Heart left ventricle (tissue), 16 donors: ENCODE results near the gene ANKRD53. TPM values are rescaled to one million over a fixed set of nuclear protein-coding genes. Genes with fewer than 3 reads are reported as not detected.

Source experiments
- ATAC-seq, 4 donors: fragments of 200-7000 bp; cut with Tn5 transposase; one replicate each; pipeline ENCODE4 v1.9.1; 2020 to 2022; ENCODE audit warnings: moderate library complexity in 4 of 4, mild to moderate bottlenecking in 3 of 4, moderate number of reproducible peaks in 1 of 4
- DNase-seq, 5 donors: peaks; one replicate each; pipeline ENCODE4 v3.0.0-alpha.2; 2020
- H3K27ac ChIP-seq, 12 donors: fragments of 200-600 bp; sonication (generic) in 4 of 12; one replicate each; pipeline versions ENCODE4 v1.5.0 to v1.8.0; 2016 to 2022; ENCODE audit warnings: mild to moderate bottlenecking in 2 of 12
- H3K27me3 ChIP-seq, 9 donors: fragments of 200-600 bp; sonication (generic) in 2 of 9; one replicate each; pipeline versions ENCODE4 v1.5.1 to v1.8.0; 2016 to 2022; ENCODE audit warnings: mild to moderate bottlenecking in 3 of 9
- H3K36me3 ChIP-seq, 9 donors: fragments of 200-600 bp; sonication (generic) in 2 of 9; one replicate each; pipeline versions ENCODE4 v1.5.0 to v1.8.0; 2018 to 2022; ENCODE audit warnings: mild to moderate bottlenecking in 2 of 9
- H3K4me1 ChIP-seq, 12 donors: fragments of 200-600 bp; sonication (generic) in 4 of 12; one replicate each; pipeline versions ENCODE4 v1.5.0 to v1.8.0; 2016 to 2022; ENCODE audit warnings: mild to moderate bottlenecking in 3 of 12
- H3K4me3 ChIP-seq, 12 donors: fragments of 200-600 bp; sonication (generic) in 4 of 12; one replicate each; pipeline versions ENCODE4 v1.5.0 to v1.8.0; 2017 to 2022; ENCODE audit warnings: mild to moderate bottlenecking in 9 of 12, moderate library complexity in 4 of 12
- H3K9me3 ChIP-seq, 12 donors: fragments of 200-600 bp; sonication (generic) in 4 of 12; one replicate each; pipeline versions ENCODE4 v1.5.0 to v1.8.0; 2016 to 2022; ENCODE audit warnings: mild to moderate bottlenecking in 1 of 12
- CTCF ChIP-seq, 12 donors: fragments of 200-600 bp; sonication (generic) in 4 of 12; IDR thresholded peaks; one replicate each; pipeline versions ENCODE4 v1.5.0 to v1.8.0; 2018 to 2022; ENCODE audit warnings: antibody characterized with exemption in 12 of 12, mild to moderate bottlenecking in 5 of 12
- POLR2A ChIP-seq, 2 donors: fragments of 450-650 bp; IDR thresholded peaks; one replicate each; pipeline ENCODE4 v1.6.1; 2017; ENCODE audit warnings: antibody characterized with exemption in 2 of 2, mild to moderate bottlenecking in 2 of 2, moderate library complexity in 2 of 2
- WGBS, 4 donors: extraction: QIAGEN DNeasy Blood & Tissue Kit in 2 of 4; methylation state at CpG; one replicate each; pipeline versions ENCODE4 v1.1.5 to v1.1.7; 2013 to 2018; 5-methylcytosine and 5-hydroxymethylcytosine counted together
- intact Hi-C, 10 donors: fragments of 100-400 bp; cut with DNase I; formaldehyde crosslinking; loops; one replicate each; pipeline versions ENCODE4 v1.11.1 to v1.14.2; 2022
- polyA plus RNA-seq, 2 donors: library from polyadenylated mRNA; stranded (reverse); fragments of 200-250 nt; gene quantifications; one replicate each; pipeline ENCODE4 v1.2.3, GENCODE V29; 2013
- total RNA-seq, 9 donors: library from RNA; depleted of rRNA in 2 of 9; stranded (reverse); fragments of >200 nt in 2 of 9; fragmentation: NEBNext Ultra II Directional in 3 of 9; extraction: Animal tissue kit (Norgen Biotek cat#: 25700) in 3 of 9; gene quantifications; one replicate each; pipeline versions ENCODE4 v1.1.0 to v1.2.4, GENCODE V29; 2016 to 2023
- donor health status: ischemic (EF 13 %, LVEDD 7.1; RV severe dilation, severe dysfunction).
- donor health status: healthy with polysubstance abuse.
- donor health status: DM: no; HTN: yes; CAD: no.
- donor health status: DM: no; HTN: no; CAD: no.
- donor health status: ischemic (EF 25% LVEDD 6.9; RV normal size, moderate dysfunction).
- donor health status: ischemic (EF 25% LVEDD 5.7; RV mildly dilated, moderate dysfunction).
- donor health status: healthy.
- donor health status: DM: yes; HTN: yes; CAD: no.
- donor health status: ischemic (EF 35%, LVEDD 5.7; RV mildly dilated, moderate dysfunction).
- donor health status: nonischemic (EF 11% LVEDD 7.7; RV severe dilation, severe dysfunction).
- donor health status: DM: yes; HTN: yes; CAD: no.
- donor health status: PGD.
- donor health status: ischemic (EF 29% LVEDD 5.4; RV normal size, mild dysfunction).
- donor health status: nonischemic (EF 23%, LVEDD 6.1; RV moderate dilation, normal function).

Gene ANKRD53
- total and polyA plus RNA-seq, 11 donors: 0.28 to 1.8 (median 0.44) TPM; not detected in 2

- WGBS, 4 donors: 71 to 89% (median 75%) methylated on average over 5 of the region's 5 CpGs
- DNase-seq (no peak), ATAC-seq (no peak)
- Histone ChIP-seq H3K9me3 (no peaks in the 10 kb centered on the region), H3K4me3 (no peak overlapping the region), H3K27me3 (no peaks in the 10 kb centered on the region), H3K36me3 (peaks cover 2 to 76% (median 64%) of the 10 kb centered on the region in 9 donors), H3K4me1 (peaks cover 5 to 52% (median 26%) of the 10 kb centered on the region in 12 donors), H3K27ac (no peak overlapping the region)
- TF ChIP-seq POLR2A (IDR thresholded peaks at IDR 0.05) (no peak), CTCF (IDR thresholded peaks at IDR 0.05) (no peak)
- intact Hi-C loops: no loop called here
Measured at GRCh38 chr2:70990216-70990615, 11.8 kb downstream of the ANKRD53 start.

- Histone ChIP-seq H3K27ac (no peak overlapping the region), H3K9me3 (no peaks in the 10 kb centered on the region), H3K27me3 (no peaks in the 10 kb centered on the region), H3K4me3 (no peak overlapping the region), H3K4me1 (peaks cover 5 to 58% (median 30%) of the 10 kb centered on the region in 12 donors), H3K36me3 (peaks cover 2 to 67% (median 59%) of the 10 kb centered on the region in 9 donors)
- 82 to 93% (median 90%) methylated on average over 4 to 5 of the region's 5 CpGs for WGBS, 4 donors
- intact Hi-C loops: no loop called here
- DNase-seq (no peak), ATAC-seq (no peak)
- TF ChIP-seq POLR2A (IDR thresholded peaks at IDR 0.05): no peak
Measured at GRCh38 chr2:70991142-70991541, 12.7 kb downstream of the ANKRD53 start.

GRCh38 chr2:70991742-70992141 lies 13.3 kb downstream of the ANKRD53 start:
- intact Hi-C loops: no loop called here
- H3K4me1 ChIP-seq: peaks cover 5 to 52% (median 30%) of the 10 kb centered on the region in 12 donors
- no peaks in the 10 kb centered on the region for H3K27me3 ChIP-seq
- no peaks in the 10 kb centered on the region for H3K9me3 ChIP-seq
- WGBS, 4 donors: 80 to 93% (median 89%) methylated on average over 9 of the region's 9 CpGs
- ATAC-seq: no peak
- H3K4me3 ChIP-seq: no peak overlapping the region
- H3K36me3 ChIP-seq: peaks cover 2 to 62% (median 53%) of the 10 kb centered on the region in 9 donors
- no peak overlapping the region for H3K27ac ChIP-seq
- DNase-seq: no peak
- TF ChIP-seq CTCF (IDR thresholded peaks at IDR 0.05) (no peak), POLR2A (IDR thresholded peaks at IDR 0.05) (no peak)

GRCh38 chr2:70992945-70993853 lies 14.8 kb downstream of the ANKRD53 start:
- ATAC-seq (no peak), DNase-seq (peak in 1 of 5 donors; percentile 18)
- Histone ChIP-seq H3K36me3 (peaks cover 2 to 49% (median 40%) of the 10 kb centered on the region in 9 donors), H3K4me1 (peaks cover 5 to 39% (median 24%) of the 10 kb centered on the region in 12 donors), H3K9me3 (no peaks in the 10 kb centered on the region), H3K4me3 (peak overlapping the region in 10 of 12 donors; percentile 79 to 100 (median 98)), H3K27ac (peak overlapping the region in 1 of 12 donors; percentile 88), H3K27me3 (no peaks in the 10 kb centered on the region)
- TF ChIP-seq CTCF (IDR thresholded peaks at IDR 0.05): no peak
- TF ChIP-seq POLR2A (IDR thresholded peaks at IDR 0.05): no peak
- WGBS, 4 donors: 86 to 96% (median 87%) methylated on average over 11 to 12 of the region's 12 CpGs
- intact Hi-C loops: no loop called here
